ENCODE results near the gene DGKH. TPM values are rescaled to one million over a fixed set of nuclear protein-coding genes. Genes with fewer than 3 reads are reported as not detected.
"Not testable (repeated sequence)": the region's sequence is repeated elsewhere in the genome, so short reads cannot be mapped to it uniquely, and the experiment has no call there.

Gene DGKH
- total RNA-seq, 1 donor from 2014 or later = 2.2 TPM

GRCh38 chr13:42068886-42069285 lies 20.4 kb downstream of the DGKH start:
- Mint-ChIP-seq H3K27ac (no peak overlapping the region), H3K36me3 (ENCODE audit: low read depth) (no peaks in the 10 kb centered on the region), H3K9me3 (no peaks in the 10 kb centered on the region), H3K4me1 (no peaks in the 10 kb centered on the region), H3K27me3 (no peaks in the 10 kb centered on the region), H3K4me3 (no peak overlapping the region)
- intact Hi-C loops (cut with micrococcal nuclease) = no loop called here
- TF ChIP-seq CTCF (IDR thresholded peaks at IDR 0.05) = no peak
- ATAC-seq (ENCODE audit: low read depth) (no peak), DNase-seq (no peak)
- CTCF ChIA-PET = no interaction called here
- POLR2A ChIA-PET = no interaction called here

DNA sequence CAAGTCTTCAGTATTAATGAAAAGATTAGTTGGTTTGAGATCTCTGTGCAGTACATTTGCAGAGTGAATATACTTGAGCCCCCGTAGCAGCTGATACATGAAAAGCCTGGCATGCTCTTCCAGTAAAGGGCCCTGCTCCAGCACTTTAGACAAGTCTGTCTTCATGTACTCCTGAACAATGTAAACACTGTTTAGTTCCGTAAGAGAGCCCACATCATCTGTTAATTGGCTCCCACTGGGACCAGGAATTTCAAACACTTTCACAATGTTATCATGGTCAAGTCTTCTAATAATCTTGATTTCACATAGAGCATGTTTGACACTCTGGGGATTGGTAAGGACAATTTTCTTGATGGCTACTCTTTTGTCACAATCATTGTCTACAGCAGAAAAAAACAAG lies 22.2 kb downstream of the DGKH start:
- ATAC-seq (ENCODE audit: low read depth); DNase-seq; H3K27me3 Mint-ChIP-seq; intact Hi-C loops (cut with micrococcal nuclease); H3K4me3 Mint-ChIP-seq; H3K9me3 Mint-ChIP-seq; H3K36me3 Mint-ChIP-seq (ENCODE audit: low read depth); CTCF ChIA-PET; H3K4me1 Mint-ChIP-seq; POLR2A ChIA-PET; H3K27ac Mint-ChIP-seq: not testable (repeated sequence)

DNA sequence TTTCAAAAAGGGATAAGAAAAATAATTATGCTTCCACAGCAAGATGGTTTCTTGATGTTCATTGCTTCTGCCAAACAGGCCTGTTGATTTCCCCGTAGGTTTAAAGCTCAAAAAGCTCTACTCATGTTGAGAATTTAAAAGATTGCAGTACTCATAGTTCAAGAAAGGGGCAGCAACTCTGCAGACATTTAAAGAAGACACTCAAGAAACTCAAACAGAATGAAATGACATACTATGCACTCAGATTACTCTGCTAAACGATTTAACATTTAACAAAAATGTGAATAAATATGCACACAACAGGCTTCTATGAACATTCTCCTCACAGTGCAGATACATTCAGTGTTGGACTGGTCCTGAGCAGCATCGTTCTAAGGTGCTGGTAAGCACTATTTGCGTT lies 22.7 kb downstream of the DGKH start:
- H3K36me3 Mint-ChIP-seq (ENCODE audit: low read depth); H3K4me3 Mint-ChIP-seq; H3K9me3 Mint-ChIP-seq; POLR2A ChIA-PET; intact Hi-C loops (cut with micrococcal nuclease); H3K27me3 Mint-ChIP-seq; ATAC-seq (ENCODE audit: low read depth); DNase-seq; H3K4me1 Mint-ChIP-seq; CTCF ChIA-PET; H3K27ac Mint-ChIP-seq: not testable (repeated sequence)

DNA sequence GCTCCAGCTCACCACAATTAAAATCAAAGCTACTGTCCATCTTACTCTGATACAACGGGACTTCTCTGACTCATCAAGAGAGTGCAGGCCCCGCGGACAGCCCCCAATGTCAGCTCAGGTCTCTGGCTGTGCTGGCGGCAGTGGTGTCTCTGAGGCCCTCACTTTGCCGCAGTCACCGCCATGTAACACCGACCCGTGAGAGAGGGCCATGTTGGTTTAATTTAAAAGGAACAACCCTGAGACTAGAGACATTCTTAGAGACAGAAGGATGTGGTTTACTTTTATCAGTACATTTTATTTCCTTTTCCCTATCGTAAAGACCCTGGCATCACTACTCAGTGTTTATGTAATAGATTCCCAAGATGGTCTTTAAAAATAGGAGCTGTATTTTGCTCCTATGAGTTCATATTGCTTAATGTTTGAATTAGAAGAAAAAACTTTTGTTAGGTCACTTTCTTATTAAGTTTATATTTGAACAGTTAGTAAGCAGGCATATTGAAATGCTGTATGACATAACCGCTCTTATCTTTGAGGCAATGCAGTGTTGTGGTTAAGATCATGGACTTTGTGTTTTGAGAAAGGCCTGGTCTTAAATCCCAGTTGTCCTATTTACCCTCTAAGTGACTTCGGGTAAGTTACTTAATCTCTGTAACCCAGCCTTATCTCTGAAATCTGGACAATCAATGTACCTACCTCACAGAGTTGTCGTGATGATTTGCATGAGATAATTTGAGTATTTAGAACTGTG lies 23.4 kb downstream of the DGKH start:
- no peak overlapping the region for H3K27ac Mint-ChIP-seq
- no peaks in the 10 kb centered on the region for H3K36me3 Mint-ChIP-seq (ENCODE audit: low read depth)
- ChIA-PET CTCF (no interaction called here), POLR2A (no interaction called here)
- no peaks in the 10 kb centered on the region for H3K9me3 Mint-ChIP-seq
- DNase-seq (no peak), ATAC-seq (ENCODE audit: low read depth) (no peak)
- intact Hi-C loops (cut with micrococcal nuclease) = no loop called here
- no peak overlapping the region for H3K4me3 Mint-ChIP-seq
- TF ChIP-seq CTCF (IDR thresholded peaks at IDR 0.05) = no peak
- H3K4me1 Mint-ChIP-seq = no peaks in the 10 kb centered on the region
- H3K27me3 Mint-ChIP-seq = no peaks in the 10 kb centered on the region

DNA sequence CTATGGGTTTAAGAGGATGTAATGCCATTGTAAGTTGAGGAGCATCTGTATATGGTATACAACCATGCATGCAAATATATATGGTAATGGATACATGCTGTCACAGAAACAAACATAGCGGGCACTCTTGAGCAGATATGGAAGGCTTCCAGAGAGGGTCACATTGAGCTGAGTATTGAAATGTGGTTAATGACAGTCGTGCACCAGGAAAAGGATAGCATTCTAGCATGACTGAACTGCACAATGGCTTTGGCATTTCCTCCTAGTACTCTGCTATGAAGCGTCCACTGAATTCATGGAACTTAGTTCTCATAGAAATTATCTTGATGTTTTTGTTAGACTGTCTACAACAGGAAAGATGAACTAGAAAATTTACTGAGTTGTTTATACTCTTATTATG lies 25.2 kb downstream of the DGKH start:
- Mint-ChIP-seq H3K4me3 (no peak overlapping the region), H3K36me3 (ENCODE audit: low read depth) (no peaks in the 10 kb centered on the region), H3K9me3 (no peaks in the 10 kb centered on the region), H3K27me3 (no peaks in the 10 kb centered on the region), H3K4me1 (no peaks in the 10 kb centered on the region), H3K27ac (no peak overlapping the region)
- TF ChIP-seq CTCF (IDR thresholded peaks at IDR 0.05) = no peak
- CTCF ChIA-PET = no interaction called here
- DNase-seq = no peak
- no peak for ATAC-seq (ENCODE audit: low read depth)
- POLR2A ChIA-PET = no interaction called here
- intact Hi-C loops (cut with micrococcal nuclease) = no loop called here

DNA sequence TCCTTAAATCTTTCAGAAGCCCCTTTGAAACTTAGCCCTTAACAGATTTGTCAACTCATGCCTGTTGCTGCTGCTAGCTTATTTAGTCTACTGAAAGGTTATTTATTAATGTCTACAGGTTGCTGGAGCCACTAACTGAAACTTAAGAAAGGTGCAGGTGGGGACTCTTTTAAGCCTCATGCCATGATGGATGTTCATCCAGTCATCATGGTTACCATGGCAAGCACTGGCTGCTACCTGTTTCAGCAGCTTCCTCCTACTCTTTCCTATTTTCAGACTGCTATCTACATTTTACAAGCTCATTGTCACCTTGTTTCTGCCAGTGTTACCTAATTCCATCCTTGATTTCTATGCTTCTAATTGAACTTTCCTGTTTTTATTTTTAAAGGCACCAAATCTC lies 27.1 kb downstream of the DGKH start:
- Mint-ChIP-seq H3K4me3 (no peak overlapping the region), H3K27ac (no peak overlapping the region), H3K27me3 (no peaks in the 10 kb centered on the region), H3K36me3 (ENCODE audit: low read depth) (no peaks in the 10 kb centered on the region), H3K9me3 (no peaks in the 10 kb centered on the region), H3K4me1 (no peaks in the 10 kb centered on the region)
- intact Hi-C loops (cut with micrococcal nuclease) = no loop called here
- ATAC-seq (ENCODE audit: low read depth) = no peak
- CTCF ChIA-PET = interaction anchor here (0.8 kb wide), 1 partner anchor 14 kb away, joined by 3 read pairs; no protein-coding TSS in a partner anchor
- TF ChIP-seq CTCF (IDR thresholded peaks at IDR 0.05) = no peak
- DNase-seq = no peak
- POLR2A ChIA-PET = no interaction called here

All from activated B cell treated with CpG ODN at 0.5 μM for 24 hours (primary cell).